HFFc6 (cell line): ENCODE results near the gene RMDN3. TPM values are rescaled to one million over a fixed set of nuclear protein-coding genes. Genes with fewer than 3 reads are reported as not detected.

Source experiments
- DNase-seq: peaks from one replicate; pipeline ENCODE4 v3.0.0-alpha.2; 2018
- H3K27ac Mint-ChIP-seq: 2 replicates; pipeline ENCODE4 v1.8.0; 2020; ENCODE audit warnings: mild to moderate bottlenecking, mixed read lengths
- H3K27me3 Mint-ChIP-seq: 2 replicates; pipeline ENCODE4 v1.8.0; 2021; ENCODE audit warnings: mild to moderate bottlenecking, moderate library complexity, mixed read lengths; ENCODE audit not compliant: insufficient read depth
- H3K36me3 Mint-ChIP-seq: 2 replicates; pipeline ENCODE4 v1.8.0; 2021; ENCODE audit warnings: low read depth, mixed read lengths
- H3K4me1 Mint-ChIP-seq: 2 replicates; pipeline ENCODE4 v1.8.0; 2020; ENCODE audit warnings: low read depth, mixed read lengths
- H3K4me3 Mint-ChIP-seq: 2 replicates; pipeline ENCODE4 v1.8.0; 2020; ENCODE audit warnings: mild to moderate bottlenecking, moderate library complexity, mixed read lengths
- H3K9me3 Mint-ChIP-seq: 2 replicates; pipeline ENCODE4 v1.8.0; 2020; ENCODE audit warnings: mild to moderate bottlenecking, mixed read lengths
- CTCF ChIP-seq: fragments of 200-600 bp; sonication (generic); IDR thresholded peaks from 2 replicates; pipeline ENCODE4 v1.5.0; 2021; ENCODE audit warnings: antibody characterized with exemption, mild to moderate bottlenecking
- total RNA-seq, 6 experiments: library from RNA; stranded (reverse); fragmentation: NEBNext Ultra II Directional; extraction: Animal tissue kit (Norgen Biotek cat#: 25700); gene quantifications; 2 replicates in 1 of 6; 3 replicates in 5 of 6; pipeline ENCODE4 v1.2.3, GENCODE V29; 2021

RMDN3 gene
- total RNA-seq, 6 experiments from 2014 or later, result 32.6 to 43.2 (median 35.6) TPM

- Mint-ChIP-seq H3K4me3 (peak within 1 kb of the TSS; percentile 85), H3K9me3 (no peaks in the 10 kb centered on the region), H3K4me1 (peaks cover 39% of the 10 kb centered on the region), H3K27me3 (peaks cover 3% of the 10 kb centered on the region), H3K27ac (peak within 1 kb of the TSS; percentile 56), H3K36me3 (no peaks in the 10 kb centered on the region)
- TF ChIP-seq CTCF, result peak; percentile 71
- DNase-seq, result peak; percentile 44
These were observed 9.0 kb upstream of the RMDN3 start, which contains the start of gene GCHFR for GRCh38 chr15:40763801-40764628. Gene GCHFR, plus strand, starts transcription at chr15:40764068. Its CDS starts 113 bp downstream, at chr15:40764181.

DNA sequence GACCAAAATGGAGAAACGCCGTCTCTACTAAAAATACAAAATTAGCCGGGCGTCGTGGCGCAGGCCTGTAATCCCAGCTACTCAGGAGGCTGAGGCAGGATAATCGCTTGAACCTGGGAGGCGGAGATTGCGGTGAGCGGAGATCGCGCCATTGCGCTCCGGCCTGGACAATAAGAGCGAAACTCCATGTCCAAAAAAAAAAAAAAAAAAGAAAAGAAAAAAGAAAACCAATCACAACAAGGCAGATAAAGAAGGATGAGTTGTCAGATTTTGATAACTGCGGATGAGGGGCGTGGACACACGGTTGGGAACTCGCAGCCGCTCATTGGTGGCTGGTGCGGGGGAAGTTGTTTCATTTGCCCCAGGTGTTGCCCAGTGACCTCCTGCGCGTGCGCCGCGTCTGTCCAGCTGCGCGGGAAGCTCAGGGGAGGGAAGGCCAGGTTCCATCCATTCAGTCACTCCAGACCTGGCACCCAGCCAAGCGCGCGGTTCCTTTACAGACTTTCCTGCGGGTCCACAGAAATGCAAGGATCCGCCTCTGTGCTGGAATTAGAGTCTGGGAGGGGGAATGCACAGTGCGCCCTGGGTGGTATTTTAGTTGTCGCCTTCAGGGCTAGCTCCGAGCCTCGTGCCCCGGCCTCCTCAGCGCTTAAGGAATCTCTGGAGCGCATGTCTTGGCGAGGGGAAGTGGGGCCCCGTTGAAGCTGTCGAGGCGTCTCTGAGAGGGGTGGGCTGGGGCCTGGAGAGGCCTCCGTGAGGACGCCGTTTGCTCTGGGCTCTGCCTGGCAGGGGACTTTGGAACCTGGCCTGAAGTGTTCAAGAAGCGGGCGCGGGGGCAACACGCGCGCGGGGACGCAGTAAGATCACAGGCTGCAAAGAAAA, 8.1 kb upstream of the RMDN3 start:
- Mint-ChIP-seq H3K4me1 (peaks cover 39% of the 10 kb centered on the region), H3K27me3 (peaks cover 3% of the 10 kb centered on the region), H3K36me3 (no peaks in the 10 kb centered on the region), H3K9me3 (no peaks in the 10 kb centered on the region), H3K27ac (peak overlapping the region; percentile 56), H3K4me3 (peak overlapping the region; percentile 85)
- DNase-seq, result no peak
- no peak for TF ChIP-seq CTCF

GRCh38 chr15:40759961-40760360, 4.9 kb upstream of the RMDN3 start:
- no peak for DNase-seq
- no peak for TF ChIP-seq CTCF
- Mint-ChIP-seq H3K27ac (no peak overlapping the region), H3K36me3 (no peaks in the 10 kb centered on the region), H3K9me3 (no peaks in the 10 kb centered on the region), H3K4me1 (peaks cover 21% of the 10 kb centered on the region), H3K4me3 (no peak overlapping the region), H3K27me3 (peaks cover 3% of the 10 kb centered on the region)

DNA sequence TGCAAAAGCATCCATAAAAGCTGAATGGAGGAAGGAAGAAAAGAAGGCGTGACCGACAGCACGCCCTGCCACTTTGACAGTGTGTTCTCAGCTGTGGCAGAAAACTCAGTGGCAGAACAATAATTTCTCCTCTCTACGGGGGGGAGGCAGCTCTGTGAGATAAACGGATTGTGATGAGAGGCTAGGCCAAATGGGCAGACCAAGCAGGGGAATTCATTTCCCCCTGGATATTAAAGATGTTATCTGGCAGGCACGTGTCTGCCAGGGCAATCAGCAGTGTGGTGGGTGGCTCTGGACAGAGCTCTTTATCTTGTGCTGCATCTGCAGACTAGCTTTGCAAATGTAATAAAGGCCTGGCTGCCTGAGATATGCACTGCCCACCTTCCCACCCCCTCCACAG, 1.9 kb upstream of the RMDN3 start:
- no peak overlapping the region for H3K27ac Mint-ChIP-seq
- no peak for DNase-seq
- TF ChIP-seq CTCF, result no peak
- peaks cover 3% of the 10 kb centered on the region for H3K27me3 Mint-ChIP-seq
- H3K9me3 Mint-ChIP-seq, result no peaks in the 10 kb centered on the region
- H3K4me3 Mint-ChIP-seq, result peak overlapping the region; percentile 16; the same call in 1 of the 2 replicates
- H3K4me1 Mint-ChIP-seq, result peaks cover 29% of the 10 kb centered on the region
- no peaks in the 10 kb centered on the region; the same call in 1 of the 2 replicates for H3K36me3 Mint-ChIP-seq

DNA sequence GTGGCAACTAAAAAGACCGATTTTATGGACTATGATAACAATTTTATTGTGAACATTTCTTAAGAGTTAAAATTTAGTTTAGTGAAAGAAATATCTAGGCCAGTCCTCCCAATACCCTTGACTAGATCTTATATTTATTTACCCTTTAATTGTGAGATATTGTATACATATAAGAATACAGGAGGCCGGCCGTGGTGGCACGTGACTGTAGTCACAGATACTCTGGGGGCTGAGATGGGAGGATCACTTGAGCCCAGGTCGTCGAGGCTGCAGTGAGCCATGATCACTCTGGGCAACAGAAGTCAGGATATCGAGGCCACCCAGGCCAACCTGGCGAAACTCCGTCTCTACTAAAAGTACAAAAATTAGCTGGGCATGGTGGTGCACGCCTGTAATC, 756 bp upstream of the RMDN3 start:
- TF ChIP-seq CTCF, result no peak
- Mint-ChIP-seq H3K4me3 (peak overlapping the region; percentile 93), H3K27me3 (peaks cover 4% of the 10 kb centered on the region; the same call in 1 of the 2 replicates), H3K9me3 (no peaks in the 10 kb centered on the region), H3K27ac (peak overlapping the region; percentile 96), H3K4me1 (peaks cover 29% of the 10 kb centered on the region), H3K36me3 (peaks cover 4% of the 10 kb centered on the region; the same call in 1 of the 2 replicates)
- no peak for DNase-seq
